Activated naive CD4-positive, alpha-beta T cell treated with anti-CD3 and anti-CD28 coated beads, Interleukin-2, amount 50 U/mL, for 24 hours (primary cell): ENCODE results near the gene MYB.
"Not testable (repeated sequence)": the region's sequence is repeated elsewhere in the genome, so short reads cannot be mapped to it uniquely, and the experiment has no call there.

Source experiments
- H3K27ac Mint-ChIP-seq: one replicate; pipeline ENCODE4 v1.8.0; 2021; ENCODE audit warnings: mild to moderate bottlenecking, mixed read lengths
- H3K27me3 Mint-ChIP-seq: one replicate; pipeline ENCODE4 v1.8.0; 2021; ENCODE audit warnings: mixed read lengths
- H3K36me3 Mint-ChIP-seq: one replicate; pipeline ENCODE4 v1.8.0; 2021; ENCODE audit warnings: mixed read lengths
- H3K4me1 Mint-ChIP-seq: one replicate; pipeline ENCODE4 v1.8.0; 2021; ENCODE audit warnings: mixed read lengths
- H3K4me3 Mint-ChIP-seq: one replicate; pipeline ENCODE4 v1.8.0; 2021; ENCODE audit warnings: mild to moderate bottlenecking, mixed read lengths
- H3K9me3 Mint-ChIP-seq: one replicate; pipeline ENCODE4 v1.8.0; 2021; ENCODE audit warnings: mixed read lengths

MYB gene

GRCh38 chr6:135158397-135158796 is 22.7 kb upstream of the MYB start:
- H3K27ac Mint-ChIP-seq: no peak overlapping the region
- no peaks in the 10 kb centered on the region for H3K36me3 Mint-ChIP-seq
- H3K27me3 Mint-ChIP-seq: no peaks in the 10 kb centered on the region
- peaks cover 43% of the 10 kb centered on the region for H3K4me1 Mint-ChIP-seq
- no peaks in the 10 kb centered on the region for H3K9me3 Mint-ChIP-seq
- no peak overlapping the region for H3K4me3 Mint-ChIP-seq

GRCh38 chr6:135159531-135159930 is 21.6 kb upstream of the MYB start:
- H3K27me3 Mint-ChIP-seq: no peaks in the 10 kb centered on the region
- no peaks in the 10 kb centered on the region for H3K36me3 Mint-ChIP-seq
- H3K9me3 Mint-ChIP-seq: no peaks in the 10 kb centered on the region
- peaks cover 51% of the 10 kb centered on the region for H3K4me1 Mint-ChIP-seq
- H3K27ac Mint-ChIP-seq: no peak overlapping the region
- H3K4me3 Mint-ChIP-seq: no peak overlapping the region

- no peaks in the 10 kb centered on the region for H3K36me3 Mint-ChIP-seq
- H3K27ac Mint-ChIP-seq: peak overlapping the region; percentile 9
- H3K4me1 Mint-ChIP-seq: peaks cover 52% of the 10 kb centered on the region
- no peaks in the 10 kb centered on the region for H3K27me3 Mint-ChIP-seq
- H3K9me3 Mint-ChIP-seq: no peaks in the 10 kb centered on the region
- no peak overlapping the region for H3K4me3 Mint-ChIP-seq
Measured at GRCh38 chr6:135161411-135162395, 19.4 kb upstream of the MYB start.

GRCh38 chr6:135162678-135163439 is 18.2 kb upstream of the MYB start:
- peaks cover 52% of the 10 kb centered on the region for H3K4me1 Mint-ChIP-seq
- peak overlapping the region; percentile 44 for H3K4me3 Mint-ChIP-seq
- peak overlapping the region; percentile 41 for H3K27ac Mint-ChIP-seq
- H3K36me3 Mint-ChIP-seq: no peaks in the 10 kb centered on the region
- H3K27me3 Mint-ChIP-seq: no peaks in the 10 kb centered on the region
- H3K9me3 Mint-ChIP-seq: no peaks in the 10 kb centered on the region

GRCh38 chr6:135163440-135163738 is 17.7 kb upstream of the MYB start:
- Mint-ChIP-seq H3K4me3 (peak overlapping the region; percentile 44), H3K27me3 (no peaks in the 10 kb centered on the region), H3K27ac (peak overlapping the region; percentile 41), H3K4me1 (peaks cover 52% of the 10 kb centered on the region), H3K36me3 (no peaks in the 10 kb centered on the region), H3K9me3 (no peaks in the 10 kb centered on the region)

GRCh38 chr6:135164387-135164786 is 16.7 kb upstream of the MYB start:
- peaks cover 45% of the 10 kb centered on the region for H3K4me1 Mint-ChIP-seq
- H3K9me3 Mint-ChIP-seq, H3K27ac Mint-ChIP-seq, H3K4me3 Mint-ChIP-seq, H3K36me3 Mint-ChIP-seq, H3K27me3 Mint-ChIP-seq: not testable (repeated sequence)

- no peaks in the 10 kb centered on the region for H3K27me3 Mint-ChIP-seq
- peaks cover 43% of the 10 kb centered on the region for H3K4me1 Mint-ChIP-seq
- no peaks in the 10 kb centered on the region for H3K36me3 Mint-ChIP-seq
- H3K9me3 Mint-ChIP-seq: no peaks in the 10 kb centered on the region
- H3K27ac Mint-ChIP-seq: no peak overlapping the region
- no peak overlapping the region for H3K4me3 Mint-ChIP-seq
Measured at GRCh38 chr6:135165031-135165430, 16.1 kb upstream of the MYB start.

GRCh38 chr6:135166515-135166914 is 14.6 kb upstream of the MYB start:
- Mint-ChIP-seq H3K9me3 (no peaks in the 10 kb centered on the region), H3K4me3 (no peak overlapping the region), H3K4me1 (peaks cover 42% of the 10 kb centered on the region), H3K36me3 (no peaks in the 10 kb centered on the region), H3K27ac (no peak overlapping the region), H3K27me3 (no peaks in the 10 kb centered on the region)

GRCh38 chr6:135167617-135168016 is 13.5 kb upstream of the MYB start:
- H3K27ac Mint-ChIP-seq: no peak overlapping the region
- H3K4me3 Mint-ChIP-seq: no peak overlapping the region
- no peaks in the 10 kb centered on the region for H3K9me3 Mint-ChIP-seq
- H3K27me3 Mint-ChIP-seq: no peaks in the 10 kb centered on the region
- H3K4me1 Mint-ChIP-seq: peaks cover 31% of the 10 kb centered on the region
- no peaks in the 10 kb centered on the region for H3K36me3 Mint-ChIP-seq

GRCh38 chr6:135168766-135169165 is 12.3 kb upstream of the MYB start:
- no peak overlapping the region for H3K4me3 Mint-ChIP-seq
- peaks cover 25% of the 10 kb centered on the region for H3K4me1 Mint-ChIP-seq
- no peaks in the 10 kb centered on the region for H3K36me3 Mint-ChIP-seq
- no peaks in the 10 kb centered on the region for H3K27me3 Mint-ChIP-seq
- no peak overlapping the region for H3K27ac Mint-ChIP-seq
- no peaks in the 10 kb centered on the region for H3K9me3 Mint-ChIP-seq

- peaks cover 20% of the 10 kb centered on the region for H3K4me1 Mint-ChIP-seq
- H3K9me3 Mint-ChIP-seq: no peaks in the 10 kb centered on the region
- no peak overlapping the region for H3K4me3 Mint-ChIP-seq
- no peaks in the 10 kb centered on the region for H3K27me3 Mint-ChIP-seq
- no peaks in the 10 kb centered on the region for H3K36me3 Mint-ChIP-seq
- H3K27ac Mint-ChIP-seq: peak overlapping the region; percentile 49
Measured at GRCh38 chr6:135170238-135170637, 10.9 kb upstream of the MYB start.

- Mint-ChIP-seq H3K4me3 (no peak overlapping the region), H3K27ac (peak overlapping the region; percentile 49), H3K27me3 (no peaks in the 10 kb centered on the region), H3K9me3 (no peaks in the 10 kb centered on the region), H3K4me1 (peaks cover 20% of the 10 kb centered on the region), H3K36me3 (no peaks in the 10 kb centered on the region)
Measured at GRCh38 chr6:135170849-135171248, 10.3 kb upstream of the MYB start.

- Mint-ChIP-seq H3K4me3 (no peak overlapping the region), H3K27me3 (no peaks in the 10 kb centered on the region), H3K4me1 (peaks cover 34% of the 10 kb centered on the region), H3K27ac (peak overlapping the region; percentile 13), H3K9me3 (no peaks in the 10 kb centered on the region), H3K36me3 (no peaks in the 10 kb centered on the region)
Measured at GRCh38 chr6:135173242-135173988, 7.7 kb upstream of the MYB start.

GRCh38 chr6:135173989-135174484 is 7.1 kb upstream of the MYB start:
- no peaks in the 10 kb centered on the region for H3K27me3 Mint-ChIP-seq

GRCh38 chr6:135176058-135176457 is 5.0 kb upstream of the MYB start:
- Mint-ChIP-seq H3K4me3 (no peak overlapping the region), H3K4me1 (peaks cover 40% of the 10 kb centered on the region), H3K27me3 (no peaks in the 10 kb centered on the region), H3K9me3 (no peaks in the 10 kb centered on the region), H3K36me3 (no peaks in the 10 kb centered on the region), H3K27ac (peak overlapping the region; percentile 32)

More at GRCh38 chr6:135173989-135174484, 7.1 kb upstream of the MYB start:
- Mint-ChIP-seq H3K9me3 (no peaks in the 10 kb centered on the region), H3K4me1 (peaks cover 41% of the 10 kb centered on the region), H3K4me3 (no peak overlapping the region), H3K36me3 (no peaks in the 10 kb centered on the region), H3K27ac (peak overlapping the region; percentile 5)
